ENCODE results near the gene HLA-C.

DNA sequence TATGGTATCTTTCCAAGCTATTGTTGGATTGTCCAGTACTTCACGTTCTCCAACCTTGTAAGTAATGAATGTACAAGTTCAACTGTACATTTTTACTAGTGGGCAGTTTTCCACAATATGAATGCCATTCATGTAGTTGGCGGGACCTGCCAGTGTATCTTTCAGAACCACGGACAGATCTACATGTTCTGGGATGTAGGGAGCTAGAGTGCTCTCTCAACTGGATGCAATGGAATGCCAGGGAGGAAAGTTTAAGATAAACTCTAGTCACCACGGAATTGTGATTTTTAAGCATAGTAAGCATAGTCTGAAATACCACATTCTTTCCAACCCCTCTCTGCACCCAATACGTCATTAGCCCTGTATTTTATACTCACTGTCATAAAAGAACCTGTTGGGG is 21.5 kb upstream of the HLA-C start:
- TF ChIP-seq EZH2 (IDR thresholded peaks at IDR 0.05) (no peak), POLR2AphosphoS5 (IDR thresholded peaks at IDR 0.05; ENCODE audit: borderline replicate concordance, low read depth, low read length) (no peak), FOXP2 (optimal IDR thresholded peaks at IDR 0.05; ENCODE audit: control extremely low read depth, extremely low read length, insufficient read depth) (no peak)

Measured in SK-N-MC (cell line).